GM12864 (cell line): Measurements from ENCODE around the gene OR51M1.

Experiments
- DNase-seq: peaks from one replicate; pipeline ENCODE4 v3.0.0-alpha.2; 2011; ENCODE audit warnings: low read depth
- H3K4me3 ChIP-seq: 2 replicates; pipeline ENCODE4 v1.5.1; 2011; ENCODE audit warnings: mild to moderate bottlenecking, low read depth, low read length, control low read depth
- TF ChIP-seq, protein P1 (sequence below): IDR thresholded peaks from 2 replicates; pipeline ENCODE4 v1.5.1; 2011; ENCODE audit warnings: low read depth, mild to moderate bottlenecking, moderate library complexity, low read length, control low read depth, inconsistent platforms; ENCODE audit errors: missing control alignments

Gene OR51M1

DNA sequence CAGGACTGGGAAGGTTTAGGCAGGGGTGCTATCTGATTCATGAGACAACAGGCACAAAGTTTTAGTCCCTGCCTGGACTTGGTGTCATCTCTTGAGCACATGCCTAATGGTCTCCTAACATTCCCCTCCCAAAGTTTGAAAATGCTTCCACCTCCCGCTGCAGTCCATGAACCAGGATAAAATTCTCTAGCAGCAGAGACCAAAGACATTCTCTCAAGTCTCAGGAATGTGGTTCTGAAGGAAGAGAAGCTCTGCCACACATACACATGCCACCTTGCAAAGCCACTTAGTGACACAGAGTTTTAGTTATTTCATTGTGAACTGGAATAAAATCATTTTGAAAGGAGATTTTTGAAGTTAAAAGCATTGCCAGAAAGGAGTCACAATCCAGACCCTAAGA lies 16.8 kb upstream of the OR51M1 start:
- DNase-seq: no peak
- no peak overlapping the region for H3K4me3 ChIP-seq
- TF ChIP-seq, protein P1, sequence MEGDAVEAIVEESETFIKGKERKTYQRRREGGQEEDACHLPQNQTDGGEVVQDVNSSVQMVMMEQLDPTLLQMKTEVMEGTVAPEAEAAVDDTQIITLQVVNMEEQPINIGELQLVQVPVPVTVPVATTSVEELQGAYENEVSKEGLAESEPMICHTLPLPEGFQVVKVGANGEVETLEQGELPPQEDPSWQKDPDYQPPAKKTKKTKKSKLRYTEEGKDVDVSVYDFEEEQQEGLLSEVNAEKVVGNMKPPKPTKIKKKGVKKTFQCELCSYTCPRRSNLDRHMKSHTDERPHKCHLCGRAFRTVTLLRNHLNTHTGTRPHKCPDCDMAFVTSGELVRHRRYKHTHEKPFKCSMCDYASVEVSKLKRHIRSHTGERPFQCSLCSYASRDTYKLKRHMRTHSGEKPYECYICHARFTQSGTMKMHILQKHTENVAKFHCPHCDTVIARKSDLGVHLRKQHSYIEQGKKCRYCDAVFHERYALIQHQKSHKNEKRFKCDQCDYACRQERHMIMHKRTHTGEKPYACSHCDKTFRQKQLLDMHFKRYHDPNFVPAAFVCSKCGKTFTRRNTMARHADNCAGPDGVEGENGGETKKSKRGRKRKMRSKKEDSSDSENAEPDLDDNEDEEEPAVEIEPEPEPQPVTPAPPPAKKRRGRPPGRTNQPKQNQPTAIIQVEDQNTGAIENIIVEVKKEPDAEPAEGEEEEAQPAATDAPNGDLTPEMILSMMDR: no peak

DNA sequence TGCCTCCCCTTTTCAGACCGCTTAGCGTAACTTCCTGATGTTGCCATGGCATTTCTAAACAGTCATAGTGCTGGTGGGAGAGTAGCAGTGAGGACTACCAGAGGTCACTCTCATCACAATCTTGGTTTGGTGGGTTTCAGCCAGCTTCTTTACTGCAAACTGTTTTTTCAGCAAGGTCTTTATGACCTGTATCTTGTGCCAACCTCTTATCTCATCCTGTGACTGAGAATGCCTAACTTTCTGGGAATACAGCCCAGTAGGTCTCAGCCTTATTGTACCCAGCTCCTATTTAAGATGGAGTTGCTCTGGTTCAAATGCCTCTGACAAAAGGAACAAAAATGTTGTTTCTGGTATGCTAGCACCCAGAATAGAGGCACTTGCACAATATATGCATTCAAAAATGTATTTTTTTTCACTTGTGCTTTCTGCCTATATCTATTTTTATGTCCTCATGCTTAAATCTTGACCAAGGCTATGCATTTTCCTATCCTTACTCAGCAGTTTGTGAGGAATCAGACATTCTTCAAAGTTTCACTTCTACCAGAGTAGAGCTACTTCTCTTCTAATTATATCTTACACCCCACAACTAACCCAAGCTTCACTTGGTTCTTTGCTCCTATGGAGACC lies 16.1 kb upstream of the OR51M1 start:
- H3K4me3 ChIP-seq: no peak overlapping the region
- TF ChIP-seq, protein P1: no peak
- DNase-seq: no peak

DNA sequence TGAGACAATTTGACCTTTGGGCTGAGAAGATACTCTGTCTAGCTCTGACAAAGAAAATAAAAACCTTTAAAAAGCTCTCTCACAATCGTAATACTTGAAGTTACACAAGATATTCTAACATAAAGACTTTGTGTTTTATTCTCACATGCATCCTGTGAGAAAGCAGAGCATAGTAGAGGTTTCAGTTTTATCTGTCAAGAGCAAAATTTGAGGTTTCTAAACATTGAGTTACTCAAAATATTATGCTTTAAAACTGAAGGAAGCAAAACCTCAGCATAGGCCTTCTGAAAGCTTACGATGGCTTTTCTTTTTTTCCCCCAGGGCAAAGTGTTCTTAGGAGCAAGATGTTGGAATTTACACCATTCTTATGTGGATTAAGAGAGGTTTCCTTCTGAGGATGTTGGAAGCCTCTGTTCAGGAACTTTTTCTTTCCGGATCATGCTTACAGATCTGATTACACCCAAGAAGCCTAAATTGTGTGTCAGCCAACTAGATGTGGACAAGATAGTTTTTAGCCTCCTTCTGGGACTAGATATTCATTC lies 15.0 kb upstream of the OR51M1 start:
- TF ChIP-seq, protein P1: no peak
- no peak overlapping the region for H3K4me3 ChIP-seq

DNA sequence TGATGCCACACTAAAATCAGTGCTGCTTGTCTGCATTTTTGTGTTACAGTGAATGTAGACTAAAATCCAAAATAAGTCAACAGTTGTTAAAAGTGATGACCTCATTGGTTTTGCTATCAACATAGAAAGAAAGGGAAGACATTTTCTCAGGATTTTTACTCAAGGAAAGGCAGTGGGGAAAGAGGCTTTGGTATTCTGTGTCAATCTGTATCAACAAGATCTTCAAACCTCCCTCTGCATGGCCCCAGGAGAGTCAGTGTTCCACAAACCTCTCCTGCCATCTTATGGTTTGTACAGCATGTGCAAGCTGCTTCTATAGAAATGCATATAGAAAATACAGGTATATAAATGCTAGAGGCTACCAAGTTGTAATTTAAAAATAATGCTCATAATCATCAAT lies 13.8 kb upstream of the OR51M1 start:
- TF ChIP-seq, protein P1: no peak

More for the DNA sequence above, 15.0 kb upstream of the OR51M1 start:
- DNase-seq: no peak

DNA sequence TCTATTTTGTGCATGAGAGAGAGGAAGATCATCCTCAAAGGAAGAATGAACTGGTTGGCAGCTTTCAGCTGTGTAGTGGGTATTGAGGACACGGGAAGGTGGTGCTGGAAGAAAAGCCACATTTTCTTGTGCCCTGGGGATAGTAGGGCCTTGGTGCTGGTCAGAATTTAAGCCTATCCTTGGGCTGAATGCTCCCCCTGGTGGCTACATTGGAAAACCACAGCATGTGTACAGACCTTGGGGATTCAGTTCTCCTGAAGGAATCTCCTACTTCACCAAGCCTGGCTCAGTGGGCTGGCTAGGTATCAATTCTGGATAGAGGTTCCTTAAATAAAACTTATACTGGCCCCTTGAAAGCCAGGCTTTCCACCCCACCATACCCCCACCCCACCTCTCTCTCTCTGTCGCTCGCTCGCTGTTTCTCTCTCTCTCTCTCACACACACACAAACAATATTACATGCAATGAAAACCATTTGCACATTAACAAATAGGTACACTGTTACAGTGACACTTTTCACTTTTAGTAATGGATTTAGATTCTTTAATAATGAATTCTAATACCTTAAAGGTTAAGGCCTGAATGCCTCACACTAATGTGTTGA lies 2.8 kb upstream of the OR51M1 start:
- no peak overlapping the region for H3K4me3 ChIP-seq
- DNase-seq: peak; percentile 12
- TF ChIP-seq, protein P1: peak; percentile 88

More for the DNA sequence above, 13.8 kb upstream of the OR51M1 start:
- no peak for DNase-seq
- no peak overlapping the region for H3K4me3 ChIP-seq

DNA sequence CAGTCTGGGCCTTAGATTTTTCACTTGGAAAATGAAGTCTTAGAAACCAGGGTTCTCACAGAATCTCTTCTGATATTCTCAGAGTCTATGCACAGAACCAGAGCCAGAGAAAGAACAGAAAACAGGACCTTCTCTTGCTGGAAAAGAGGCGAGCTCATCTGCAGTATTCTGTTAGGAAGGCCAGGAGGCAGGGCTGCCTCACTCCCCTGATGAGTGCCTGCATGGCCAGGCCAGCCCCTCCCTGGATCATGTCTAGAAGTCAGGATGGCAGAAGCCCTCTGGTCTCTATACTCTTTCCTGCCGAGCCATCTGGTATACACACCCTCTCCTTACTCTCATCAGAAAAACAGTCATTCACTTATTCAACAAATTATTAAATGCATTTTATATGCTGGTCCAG lies 723 bp downstream of the OR51M1 start:
- no peak for DNase-seq
- H3K4me3 ChIP-seq: no peak overlapping the region
- TF ChIP-seq, protein P1: no peak
